Measurements from ENCODE around the gene RASSF5.

RASSF5 gene

GRCh38 chr1:206516728-206516990 lies 9.3 kb downstream of the RASSF5 start:
- H3K4me3 ChIP-seq (ENCODE audit: severe bottlenecking): no peak overlapping the region
- no peaks in the 10 kb centered on the region for H3K9me3 ChIP-seq (ENCODE audit: severe bottlenecking)
- H3K4me1 ChIP-seq (ENCODE audit: insufficient read depth, poor library complexity, severe bottlenecking): peaks cover 37% of the 10 kb centered on the region
- ATAC-seq (ENCODE audit: low read depth) (no peak), DNase-seq (ENCODE audit: low spot score) (no peak)
- no peaks in the 10 kb centered on the region for H3K36me3 ChIP-seq (ENCODE audit: low read depth)
- H3K27me3 ChIP-seq (ENCODE audit: insufficient read depth, poor library complexity, severe bottlenecking): no peaks in the 10 kb centered on the region
- TF ChIP-seq CTCF (IDR thresholded peaks at IDR 0.05; ENCODE audit: poor library complexity, severe bottlenecking): no peak
- no peak overlapping the region for H3K27ac ChIP-seq (ENCODE audit: poor library complexity, severe bottlenecking)

GRCh38 chr1:206517784-206518183 lies 10.5 kb downstream of the RASSF5 start:
- Histone ChIP-seq H3K9me3 (ENCODE audit: severe bottlenecking) (no peaks in the 10 kb centered on the region), H3K4me1 (ENCODE audit: insufficient read depth, poor library complexity, severe bottlenecking) (peaks cover 26% of the 10 kb centered on the region), H3K4me3 (ENCODE audit: severe bottlenecking) (no peak overlapping the region), H3K36me3 (ENCODE audit: low read depth) (no peaks in the 10 kb centered on the region), H3K27ac (ENCODE audit: poor library complexity, severe bottlenecking) (no peak overlapping the region), H3K27me3 (ENCODE audit: insufficient read depth, poor library complexity, severe bottlenecking) (no peaks in the 10 kb centered on the region)
- TF ChIP-seq CTCF (IDR thresholded peaks at IDR 0.05; ENCODE audit: poor library complexity, severe bottlenecking): no peak
- ATAC-seq (ENCODE audit: low read depth): no peak
- DNase-seq (ENCODE audit: low spot score): no peak

GRCh38 chr1:206518206-206518605 lies 10.9 kb downstream of the RASSF5 start:
- no peak for ATAC-seq (ENCODE audit: low read depth)
- H3K36me3 ChIP-seq (ENCODE audit: low read depth): no peaks in the 10 kb centered on the region
- TF ChIP-seq CTCF (IDR thresholded peaks at IDR 0.05; ENCODE audit: poor library complexity, severe bottlenecking): no peak
- no peaks in the 10 kb centered on the region for H3K9me3 ChIP-seq (ENCODE audit: severe bottlenecking)
- H3K27me3 ChIP-seq (ENCODE audit: insufficient read depth, poor library complexity, severe bottlenecking): no peaks in the 10 kb centered on the region
- H3K27ac ChIP-seq (ENCODE audit: poor library complexity, severe bottlenecking): no peak overlapping the region
- DNase-seq (ENCODE audit: low spot score): no peak
- peaks cover 21% of the 10 kb centered on the region for H3K4me1 ChIP-seq (ENCODE audit: insufficient read depth, poor library complexity, severe bottlenecking)
- H3K4me3 ChIP-seq (ENCODE audit: severe bottlenecking): no peak overlapping the region

- H3K9me3 ChIP-seq (ENCODE audit: severe bottlenecking): no peaks in the 10 kb centered on the region
- no peak overlapping the region for H3K27ac ChIP-seq (ENCODE audit: poor library complexity, severe bottlenecking)
- ATAC-seq (ENCODE audit: low read depth): no peak
- H3K4me1 ChIP-seq (ENCODE audit: insufficient read depth, poor library complexity, severe bottlenecking): peaks cover 19% of the 10 kb centered on the region
- no peak for TF ChIP-seq CTCF (IDR thresholded peaks at IDR 0.05; ENCODE audit: poor library complexity, severe bottlenecking)
- H3K4me3 ChIP-seq (ENCODE audit: severe bottlenecking): no peak overlapping the region
- H3K27me3 ChIP-seq (ENCODE audit: insufficient read depth, poor library complexity, severe bottlenecking): no peaks in the 10 kb centered on the region
- no peaks in the 10 kb centered on the region for H3K36me3 ChIP-seq (ENCODE audit: low read depth)
- no peak for DNase-seq (ENCODE audit: low spot score)
These were observed 11.4 kb downstream of the RASSF5 start for GRCh38 chr1:206518743-206519142.

GRCh38 chr1:206521127-206521526 lies 13.8 kb downstream of the RASSF5 start:
- no peak overlapping the region for H3K27ac ChIP-seq (ENCODE audit: poor library complexity, severe bottlenecking)
- H3K4me3 ChIP-seq (ENCODE audit: severe bottlenecking): no peak overlapping the region
- no peak for ATAC-seq (ENCODE audit: low read depth)
- no peaks in the 10 kb centered on the region for H3K36me3 ChIP-seq (ENCODE audit: low read depth)
- no peaks in the 10 kb centered on the region for H3K27me3 ChIP-seq (ENCODE audit: insufficient read depth, poor library complexity, severe bottlenecking)
- no peaks in the 10 kb centered on the region for H3K9me3 ChIP-seq (ENCODE audit: severe bottlenecking)
- no peak for TF ChIP-seq CTCF (IDR thresholded peaks at IDR 0.05; ENCODE audit: poor library complexity, severe bottlenecking)
- DNase-seq (ENCODE audit: low spot score): no peak
- H3K4me1 ChIP-seq (ENCODE audit: insufficient read depth, poor library complexity, severe bottlenecking): peaks cover 12% of the 10 kb centered on the region
